A673 (cell line): ENCODE measurements around the gene CXCR5. TPM values are rescaled to one million over a fixed set of nuclear protein-coding genes. Genes with fewer than 3 reads are reported as not detected.

Source experiments
- BruUV-seq: library from RNA; stranded (reverse); fragments of 400-500 nt; replicated peaks from 2 replicates; lab custom pipeline; 2021; lab: Mats Ljungman, UMichigan
- CTCF ChIA-PET: fragments of 300-600 bp; sonication (Branson Sonifier 250); formaldehyde crosslinking; loops from one replicate; lab custom pipeline; 2022; ENCODE audit warnings: antibody characterized with exemption; lab: Charles Lee
- POLR2A ChIA-PET: fragments of 300-600 bp; sonication (Branson Sonifier 250); formaldehyde crosslinking; loops from one replicate; lab custom pipeline; 2022; ENCODE audit warnings: antibody characterized with exemption; ENCODE audit not compliant: low non-redundant PET; lab: Charles Lee
- DNase-seq: peaks from one replicate; pipeline ENCODE4 v3.0.0-alpha.2; 2015; ENCODE audit warnings: low spot score
- H3K27ac ChIP-seq: fragments of 200-600 bp; sonication (generic); 2 replicates; pipeline ENCODE4 v1.5.1; 2016; ENCODE audit warnings: mixed run types, low read depth, mild to moderate bottlenecking, mixed read lengths, antibody characterized with exemption, low read length; ENCODE audit not compliant: poor library complexity, severe bottlenecking
- H3K27me3 ChIP-seq: fragments of 200-600 bp; sonication (generic); replicated peaks from 2 replicates; pipeline ENCODE4 v1.6.1; 2017; ENCODE audit warnings: mixed run types, low read depth, mild to moderate bottlenecking, mixed read lengths, antibody characterized with exemption, low read length; ENCODE audit not compliant: insufficient read depth, poor library complexity
- H3K36me3 ChIP-seq: fragments of 200-600 bp; sonication (generic); 2 replicates; pipeline ENCODE4 v1.6.1; 2016; ENCODE audit warnings: mixed run types, mild to moderate bottlenecking, mixed read lengths, antibody characterized with exemption, low read length; ENCODE audit not compliant: insufficient read depth, poor library complexity, severe bottlenecking
- H3K4me1 ChIP-seq: fragments of 200-600 bp; sonication (generic); 2 replicates; pipeline ENCODE4 v1.6.1; 2017; ENCODE audit warnings: mixed run types, mild to moderate bottlenecking, mixed read lengths, antibody characterized with exemption, low read length; ENCODE audit not compliant: insufficient read depth, poor library complexity, severe bottlenecking
- H3K4me3 ChIP-seq: fragments of 200-600 bp; sonication (generic); 2 replicates; pipeline ENCODE4 v1.5.1; 2016; ENCODE audit warnings: low read depth, mixed run types, mild to moderate bottlenecking, mixed read lengths, low read length; ENCODE audit not compliant: poor library complexity, severe bottlenecking
- H3K9me3 ChIP-seq: fragments of 200-600 bp; sonication (generic); 2 replicates; pipeline ENCODE4 v1.6.1; 2016; ENCODE audit warnings: mixed run types, low read depth, mild to moderate bottlenecking, mixed read lengths, antibody characterized with exemption, low read length; ENCODE audit not compliant: poor library complexity, severe bottlenecking
- CTCF ChIP-seq: fragments of 300-800, 200-600 bp; sonication (generic); conservative IDR thresholded peaks from 2 replicates; pipeline ENCODE4 v1.5.1; 2017; ENCODE audit warnings: low read depth, mild to moderate bottlenecking, antibody characterized with exemption, low read length, moderate library complexity, mixed read lengths
- EZH2 ChIP-seq: fragments of 200-600 bp; sonication (generic); IDR thresholded peaks from 2 replicates; pipeline ENCODE4 v1.6.1; 2017; ENCODE audit warnings: borderline replicate concordance, low read depth, mild to moderate bottlenecking, mixed read lengths, antibody characterized with exemption, low read length; ENCODE audit not compliant: poor library complexity, severe bottlenecking
- intact Hi-C: fragments of 100-400 bp; cut with micrococcal nuclease; formaldehyde crosslinking; loops from one replicate; pipeline ENCODE4 v1.10.0; 2022; ENCODE audit not compliant: unreplicated experiment
- total RNA-seq: library from RNA; stranded (reverse); gene quantifications from 2 replicates; pipeline ENCODE4 v1.2.3, GENCODE V29; 2021

Gene CXCR5
- total RNA-seq, 1 experiment from 2014 or later = not detected

- TF ChIP-seq EZH2 (no peak), CTCF (no peak)
- peak overlapping the region; percentile 88 for H3K27ac ChIP-seq
- BruUV-seq = no TSS peak
- DNase-seq = peak; percentile 65
- POLR2A ChIA-PET = no interaction called here
- no peaks in the 10 kb centered on the region for H3K36me3 ChIP-seq
- H3K4me3 ChIP-seq = no peak overlapping the region
- intact Hi-C loops = no loop called here
- H3K4me1 ChIP-seq = peaks cover 99% of the 10 kb centered on the region
- no peaks in the 10 kb centered on the region for H3K9me3 ChIP-seq
- no peaks in the 10 kb centered on the region for H3K27me3 ChIP-seq
- CTCF ChIA-PET = no interaction called here
These were observed 34.5 kb downstream of the CXCR5 start for GRCh38 chr11:118918128-118918685.

GRCh38 chr11:118918686-118919280, 35.1 kb downstream of the CXCR5 start:
- no peak for DNase-seq
- Histone ChIP-seq H3K4me3 (peak overlapping the region; percentile 22), H3K27me3 (no peaks in the 10 kb centered on the region), H3K27ac (peak overlapping the region; percentile 88), H3K36me3 (no peaks in the 10 kb centered on the region), H3K4me1 (peaks cover 99% of the 10 kb centered on the region), H3K9me3 (no peaks in the 10 kb centered on the region)
- CTCF ChIA-PET = no interaction called here
- BruUV-seq = no TSS peak
- intact Hi-C loops = no loop called here
- no peak for TF ChIP-seq EZH2
- no peak for TF ChIP-seq CTCF
- POLR2A ChIA-PET = no interaction called here

GRCh38 chr11:118921121-118921928, 37.6 kb downstream of the CXCR5 start:
- no peak for TF ChIP-seq EZH2
- TF ChIP-seq CTCF = no peak
- ChIA-PET POLR2A (no interaction called here), CTCF (interaction anchor here (0.6 to 1.7 kb wide), 3 partner anchors 9 to 126 kb away, joined by 3 to 7 read pairs (median 3); no protein-coding TSS in a partner anchor)
- peak overlapping the region; percentile 78 for H3K27ac ChIP-seq
- H3K4me1 ChIP-seq = peaks cover 82% of the 10 kb centered on the region
- H3K27me3 ChIP-seq = no peaks in the 10 kb centered on the region
- H3K9me3 ChIP-seq = no peaks in the 10 kb centered on the region
- no TSS peak for BruUV-seq
- peak; percentile 84 for DNase-seq
- no peaks in the 10 kb centered on the region for H3K36me3 ChIP-seq
- intact Hi-C loops = no loop called here
- peak overlapping the region; percentile 97 for H3K4me3 ChIP-seq
